Endothelial cell of umbilical vein (primary cell): ENCODE measurements around the gene TKTL1. TPM values are rescaled to one million over a fixed set of nuclear protein-coding genes. Genes with fewer than 3 reads are reported as not detected.

ENCODE experiments used
- BruUV-seq: library from RNA; stranded (reverse); fragments of 400-500 nt; replicated peaks from 2 replicates; lab custom pipeline; 2021; lab: Mats Ljungman, UMichigan
- CTCF ChIA-PET: fragments of 300-600, 350-600 bp; sonication (Branson Sonifier 250); formaldehyde crosslinking; loops from one replicate; lab custom pipeline; 2021; ENCODE audit warnings: antibody characterized with exemption, inconsistent platforms; lab: Charles Lee
- POLR2A ChIA-PET: fragments of 300-600, 350-600 bp; sonication (Branson Sonifier 250); formaldehyde crosslinking; loops from one replicate; lab custom pipeline; 2021; ENCODE audit warnings: antibody characterized with exemption, inconsistent platforms; lab: Charles Lee
- DNase-seq: peaks from one replicate; pipeline ENCODE4 v3.0.0-alpha.2; 2011; ENCODE audit warnings: low read depth, low spot score
- FAIRE-seq: peaks from 2 replicates; lab custom pipeline; 2011; peaks lifted over from hg19 to GRCh38; lab: Jason Lieb, UNC
- H2AFZ ChIP-seq: 2 replicates; pipeline ENCODE4 v1.6.0; 2012; ENCODE audit warnings: low read depth, low read length, control low read depth, inconsistent platforms
- H3K27ac ChIP-seq: 2 replicates; pipeline ENCODE4 v1.5.1; 2011; ENCODE audit warnings: low read depth, mild to moderate bottlenecking, control low read depth, low read length, moderate library complexity; ENCODE audit not compliant: insufficient read depth
- H3K27me3 ChIP-seq, 2 experiments: 2 replicates each; pipeline versions ENCODE4 v1.6.0 to v1.6.1; 2011; ENCODE audit warnings: low read length in 2 of 2, mixed read lengths in 1 of 2; ENCODE audit not compliant: control insufficient read depth in 2 of 2, insufficient read depth in 2 of 2
- H3K36me3 ChIP-seq, 2 experiments: 2 replicates in 1 of 2; 3 replicates in 1 of 2; pipeline ENCODE4 v1.5.1; 2011; ENCODE audit warnings: low read length in 2 of 2, mild to moderate bottlenecking in 1 of 2, moderate library complexity in 1 of 2; ENCODE audit not compliant: control insufficient read depth in 2 of 2, insufficient read depth in 2 of 2; ENCODE audit errors: extremely low read depth in 1 of 2
- H3K4me1 ChIP-seq: 3 replicates; pipeline ENCODE4 v1.5.1; 2011; ENCODE audit warnings: mild to moderate bottlenecking, low read length; ENCODE audit not compliant: control insufficient read depth, insufficient read depth; ENCODE audit errors: extremely low read depth
- H3K4me2 ChIP-seq: 2 replicates; pipeline ENCODE4 v1.6.1; 2011; ENCODE audit warnings: low read length, control low read depth, mixed read lengths; ENCODE audit not compliant: insufficient read depth
- H3K4me3 ChIP-seq, 3 experiments: fragments of 200-600 bp in 1 of 3; sonication (generic), shearing (Covaris generic) in 1 of 3; replicated peaks in 1 of 3; 2 replicates each; pipeline ENCODE4 v1.5.1; 2011 to 2016; ENCODE audit warnings: control low read depth in 3 of 3, low read length in 3 of 3, mild to moderate bottlenecking in 2 of 3, inconsistent platforms in 1 of 3, low read depth in 1 of 3, moderate library complexity in 1 of 3; ENCODE audit not compliant: insufficient read depth in 1 of 3
- H3K79me2 ChIP-seq: 2 replicates; pipeline ENCODE4 v1.6.0; 2012; ENCODE audit warnings: low read length, inconsistent platforms; ENCODE audit not compliant: control insufficient read depth, insufficient read depth
- H3K9ac ChIP-seq: replicated peaks from 2 replicates; pipeline ENCODE3; 2011; ENCODE audit warnings: low read length, control low read depth; ENCODE audit not compliant: insufficient read depth; ENCODE audit errors: extremely low read depth
- H3K9me1 ChIP-seq: replicated peaks from 3 replicates; pipeline ENCODE4 v1.6.0; 2011; ENCODE audit warnings: mild to moderate bottlenecking, low read length; ENCODE audit not compliant: control insufficient read depth, insufficient read depth; ENCODE audit errors: extremely low read depth
- H3K9me3 ChIP-seq: replicated peaks from 2 replicates; pipeline ENCODE4 v1.5.1; 2012; ENCODE audit warnings: low read length, inconsistent platforms; ENCODE audit not compliant: control insufficient read depth, insufficient read depth
- H4K20me1 ChIP-seq: replicated peaks from 2 replicates; pipeline ENCODE3; 2011; ENCODE audit warnings: mild to moderate bottlenecking, low read length; ENCODE audit not compliant: control insufficient read depth, insufficient read depth; ENCODE audit errors: extremely low read depth
- CTCF ChIP-seq, 2 donors: IDR thresholded peaks; 1 replicate in 1 of 2; 2 replicates in 1 of 2; pipeline ENCODE4 v1.5.1; 2011; ENCODE audit warnings: low read length in 2 of 2, mild to moderate bottlenecking in 2 of 2, moderate library complexity in 2 of 2, control low read depth in 1 of 2, inconsistent platforms in 1 of 2, low read depth in 1 of 2; ENCODE audit not compliant: insufficient read depth in 1 of 2; ENCODE audit errors: extremely low read depth in 1 of 2
- EZH2 ChIP-seq: IDR thresholded peaks from 2 replicates; pipeline ENCODE4 v1.6.1; 2012; ENCODE audit warnings: borderline replicate concordance, low read depth, mild to moderate bottlenecking, moderate library complexity, low read length, inconsistent platforms; ENCODE audit not compliant: severe bottlenecking
- FOS ChIP-seq: IDR thresholded peaks from 2 replicates; pipeline ENCODE4 v1.6.1; 2011; ENCODE audit warnings: mild to moderate bottlenecking, low read length, moderate library complexity, borderline replicate concordance; ENCODE audit not compliant: insufficient read depth
- GATA2 ChIP-seq: IDR thresholded peaks from 2 replicates; pipeline ENCODE4 v1.7.0; 2011; ENCODE audit warnings: low read depth, mild to moderate bottlenecking, moderate library complexity, mixed read lengths, low read length; ENCODE audit not compliant: insufficient read length, insufficient read depth
- JUN ChIP-seq: IDR thresholded peaks from 2 replicates; pipeline ENCODE4 v1.6.1; 2011; ENCODE audit warnings: borderline replicate concordance, low read depth; ENCODE audit not compliant: insufficient read length, insufficient read depth
- MYC ChIP-seq: IDR thresholded peaks from one replicate; pipeline ENCODE4 v1.6.1; 2011; ENCODE audit warnings: mild to moderate bottlenecking, low read depth, low read length
- POLR2A ChIP-seq: IDR thresholded peaks from 2 replicates; pipeline ENCODE4 v1.6.1; 2012; ENCODE audit warnings: low read depth, mild to moderate bottlenecking, control low read depth, low read length
- POLR2AphosphoS5 ChIP-seq: IDR thresholded peaks from 2 replicates; pipeline ENCODE4 v1.6.1; 2012; ENCODE audit warnings: low read depth, mild to moderate bottlenecking, control low read depth, low read length, moderate library complexity; ENCODE audit not compliant: insufficient read depth
- dilution Hi-C: fragments of 300-500 bp; cut with MboI; formaldehyde crosslinking; loops from one replicate; pipeline ENCODE4 v1.15.0; 2019; ENCODE audit warnings: low sequenced_read_pairs; ENCODE audit not compliant: extremely low pct_ligation_motif_present
- intact Hi-C: fragments of 100-400 bp; cut with micrococcal nuclease; formaldehyde crosslinking; loops from one replicate; pipeline ENCODE4 v1.10.0; 2022
- polyA plus RNA-seq, 4 experiments: library from polyadenylated mRNA; depleted of rRNA in 3 of 4; stranded (reverse) in 3 of 4; unstranded in 1 of 4; fragments of >200 nt; gene quantifications; 2 replicates each; pipeline versions ENCODE4 v1.2.1 to v1.2.3, GENCODE V29; 2011 to 2012; ENCODE audit warnings: missing spikeins in 1 of 4
- total RNA-seq: library from RNA; stranded (reverse); gene quantifications from 2 replicates; pipeline ENCODE4 v1.2.3, GENCODE V29; 2021
- TF ChIP-seq, protein P1 (sequence below): IDR thresholded peaks from 2 replicates; pipeline ENCODE4 v1.6.1; 2011; ENCODE audit not compliant: insufficient read depth, insufficient read length

Gene TKTL1
- total and polyA plus RNA-seq, 2 donors (not counting 3 experiments of a cell fraction or from before 2014, with no cell fraction given) = 0.03 TPM; not detected in 1

DNA sequence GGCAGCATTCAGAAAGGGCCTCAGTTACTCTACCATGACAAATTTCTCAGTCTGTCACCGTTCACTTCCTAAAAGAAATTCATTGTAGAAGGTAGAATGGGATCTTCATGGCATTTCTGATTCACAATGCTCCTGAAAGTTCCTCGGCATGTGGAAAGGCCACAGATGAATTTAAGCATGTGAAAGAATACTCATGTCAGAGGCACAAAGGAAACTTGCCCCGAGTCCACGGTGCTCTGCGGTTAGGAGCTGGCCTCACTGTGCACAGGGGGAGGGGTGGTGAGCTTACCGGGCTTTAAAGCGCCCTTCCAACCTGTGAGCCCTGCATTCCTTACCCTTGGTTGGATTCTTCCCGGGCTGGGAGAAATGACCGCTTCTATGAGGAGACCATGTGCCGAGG is 9.3 kb downstream of the TKTL1 start:
- intact Hi-C loops (no loop called here), dilution Hi-C loops (no loop called here)
- TF ChIP-seq CTCF (IDR thresholded peaks at IDR 0.05; ENCODE audit: extremely low read depth in 1 of 2, insufficient read depth in 1 of 2, low read depth in 1 of 2, low read length in 2 of 2) (no peak), POLR2A (no peak), EZH2 (no peak), FOS (no peak), MYC (no peak), GATA2 (no peak), JUN (no peak), POLR2AphosphoS5 (no peak)
- TF ChIP-seq, protein P1, sequence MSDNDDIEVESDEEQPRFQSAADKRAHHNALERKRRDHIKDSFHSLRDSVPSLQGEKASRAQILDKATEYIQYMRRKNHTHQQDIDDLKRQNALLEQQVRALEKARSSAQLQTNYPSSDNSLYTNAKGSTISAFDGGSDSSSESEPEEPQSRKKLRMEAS = no peak
- H3K4me1 ChIP-seq = no peaks in the 10 kb centered on the region
- no peaks in the 10 kb centered on the region for H3K36me3 ChIP-seq
- no peak overlapping the region for H3K4me3 ChIP-seq
- CTCF ChIA-PET = interaction anchor here (1.0 kb wide), 1 partner anchor 168 kb away, joined by 4 read pairs; no protein-coding TSS in a partner anchor
- no peaks in the 10 kb centered on the region for H3K9me1 ChIP-seq
- no TSS peak for BruUV-seq
- no peaks in the 10 kb centered on the region for H4K20me1 ChIP-seq
- H2AFZ ChIP-seq = no peak overlapping the region
- no peak overlapping the region for H3K9ac ChIP-seq
- H3K27ac ChIP-seq = no peak overlapping the region
- FAIRE-seq (peak; percentile 52), DNase-seq (no peak)
- H3K79me2 ChIP-seq = no peaks in the 10 kb centered on the region
- H3K4me2 ChIP-seq = no peak overlapping the region
- H3K9me3 ChIP-seq = no peaks in the 10 kb centered on the region
- POLR2A ChIA-PET = no interaction called here
- no peaks in the 10 kb centered on the region for H3K27me3 ChIP-seq
